ENCODE measurements around the gene KLHL10. TPM values are rescaled to one million over a fixed set of nuclear protein-coding genes. Genes with fewer than 3 reads are reported as not detected.

KLHL10 gene
- total RNA-seq (2022; extraction: Qiagen RNA extraction) = 0.06 to 0.11 TPM (median 0.09 TPM) in 4 of 5 replicates, not detected in the other

DNA sequence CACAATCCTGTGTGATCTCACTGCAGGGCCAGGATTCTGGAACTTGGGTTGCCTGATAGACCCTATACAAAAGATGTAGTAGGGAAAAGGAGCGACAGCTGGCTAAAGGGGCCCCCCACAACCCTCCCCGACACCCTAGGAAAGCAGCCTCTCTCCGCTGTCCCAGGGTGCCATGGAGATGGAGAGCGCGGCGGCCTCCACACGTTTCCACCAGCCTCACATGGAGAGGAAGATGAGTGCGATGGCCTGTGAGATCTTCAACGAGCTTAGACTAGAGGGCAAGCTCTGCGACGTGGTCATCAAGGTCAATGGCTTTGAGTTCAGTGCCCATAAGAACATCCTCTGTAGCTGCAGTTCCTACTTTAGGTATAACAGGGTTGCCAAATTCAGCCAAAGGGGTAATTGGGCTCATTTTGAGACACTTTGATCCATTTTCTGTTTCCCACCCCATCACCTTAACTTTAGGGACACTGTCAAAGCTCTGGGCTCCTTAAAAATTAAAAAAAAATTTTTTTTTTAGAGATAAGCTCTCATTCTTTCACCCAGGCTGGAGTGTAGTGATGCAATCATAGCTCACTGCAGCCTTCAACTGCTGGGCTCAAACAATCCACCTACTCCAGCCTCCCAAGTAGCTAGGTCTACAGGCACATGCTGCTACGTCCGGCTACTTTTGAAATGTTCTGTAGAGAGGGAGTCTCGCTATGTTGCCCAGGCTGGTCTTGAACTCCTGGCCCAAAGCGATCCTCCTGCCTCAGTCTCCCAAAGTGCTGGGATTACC lies at the start of gene KLHL10:
KLHL10 (plus strand) TSS at position 65 of the 778 bp plus-strand sequence; CDS start at position 173, 108 bp downstream.

DNA sequence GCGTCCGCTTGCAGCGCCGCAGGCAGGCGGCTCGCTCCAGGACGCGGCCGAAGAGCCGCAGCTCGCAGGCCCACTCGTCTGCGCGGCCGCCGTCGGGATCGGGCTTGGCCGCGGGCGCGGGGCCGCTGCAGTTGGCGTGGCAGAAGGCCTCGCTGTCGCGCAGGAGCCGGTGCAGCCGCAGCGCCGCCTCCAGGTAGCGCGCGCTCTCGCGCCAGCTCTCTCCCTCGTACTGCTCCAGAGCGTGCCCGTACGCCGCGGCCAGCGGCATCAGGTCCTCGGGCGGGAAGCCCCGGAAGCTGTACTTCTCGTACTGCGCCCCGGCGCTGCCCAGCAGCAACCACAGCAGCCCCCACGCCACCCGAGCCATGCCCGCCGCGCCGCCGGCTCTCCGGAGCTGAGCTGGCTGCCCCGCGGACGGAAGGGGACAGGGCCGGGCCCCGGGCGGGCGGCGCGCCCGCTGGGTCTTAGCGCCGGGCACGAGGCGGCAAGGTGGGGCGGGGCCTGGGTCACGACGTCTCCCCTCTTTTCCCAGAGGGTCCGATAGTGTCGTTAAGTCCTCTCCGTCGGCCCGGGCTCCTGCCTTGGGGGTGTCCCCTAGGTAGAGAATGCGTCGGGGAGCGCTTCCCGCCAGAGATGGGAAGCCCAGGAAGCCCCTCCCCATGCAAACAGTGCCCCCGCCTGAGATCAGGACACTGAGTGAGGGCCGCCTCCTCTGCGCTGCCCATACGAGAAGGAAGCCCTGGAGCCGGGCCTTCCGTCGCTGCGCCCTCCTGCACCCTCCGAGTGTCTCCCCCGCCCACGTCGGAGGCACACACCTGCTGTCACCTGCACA lies 25.9 kb upstream of the KLHL10 start, which contains the start of gene P3H4:
P3H4 (minus strand) TSS at position 401 of the 832 bp plus-strand sequence; CDS start at position 367, 34 bp downstream.

DNA sequence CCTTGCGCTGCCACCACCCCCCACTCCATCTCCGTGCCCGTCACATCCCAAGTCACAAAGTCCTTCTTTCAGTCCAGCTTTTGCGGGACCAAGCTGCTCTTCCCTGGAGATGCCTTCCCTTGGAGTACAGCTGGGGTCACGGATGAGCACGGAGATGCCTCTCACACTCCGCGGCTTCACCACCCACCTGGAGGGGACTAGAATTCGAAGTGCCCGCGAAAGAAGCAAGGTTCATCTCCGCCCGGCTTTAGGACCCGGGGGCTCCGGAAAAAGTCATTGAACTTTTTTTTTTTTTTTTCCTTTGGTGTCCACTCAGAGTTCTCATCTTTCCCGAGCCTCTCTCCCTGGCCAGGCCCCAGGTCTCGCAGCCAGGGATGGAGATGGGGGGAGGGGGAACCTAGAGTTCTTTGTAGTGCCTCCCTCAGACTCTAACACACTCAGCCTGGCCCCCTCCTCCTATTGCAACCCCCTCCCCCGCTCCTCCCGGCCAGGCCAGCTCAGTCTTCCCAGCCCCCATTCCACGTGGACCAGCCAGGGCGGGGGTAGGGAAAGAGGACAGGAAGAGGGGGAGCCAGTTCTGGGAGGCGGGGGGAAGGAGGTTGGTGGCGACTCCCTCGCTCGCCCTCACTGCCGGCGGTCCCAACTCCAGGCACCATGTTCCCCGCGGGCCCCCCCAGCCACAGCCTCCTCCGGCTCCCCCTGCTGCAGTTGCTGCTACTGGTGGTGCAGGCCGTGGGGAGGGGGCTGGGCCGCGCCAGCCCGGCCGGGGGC lies 25.1 kb upstream of the KLHL10 start, which contains the start of gene FKBP10:
FKBP10 (plus strand) TSS at position 624 of the 771 bp plus-strand sequence; CDS start at position 655, 31 bp downstream.

DNA sequence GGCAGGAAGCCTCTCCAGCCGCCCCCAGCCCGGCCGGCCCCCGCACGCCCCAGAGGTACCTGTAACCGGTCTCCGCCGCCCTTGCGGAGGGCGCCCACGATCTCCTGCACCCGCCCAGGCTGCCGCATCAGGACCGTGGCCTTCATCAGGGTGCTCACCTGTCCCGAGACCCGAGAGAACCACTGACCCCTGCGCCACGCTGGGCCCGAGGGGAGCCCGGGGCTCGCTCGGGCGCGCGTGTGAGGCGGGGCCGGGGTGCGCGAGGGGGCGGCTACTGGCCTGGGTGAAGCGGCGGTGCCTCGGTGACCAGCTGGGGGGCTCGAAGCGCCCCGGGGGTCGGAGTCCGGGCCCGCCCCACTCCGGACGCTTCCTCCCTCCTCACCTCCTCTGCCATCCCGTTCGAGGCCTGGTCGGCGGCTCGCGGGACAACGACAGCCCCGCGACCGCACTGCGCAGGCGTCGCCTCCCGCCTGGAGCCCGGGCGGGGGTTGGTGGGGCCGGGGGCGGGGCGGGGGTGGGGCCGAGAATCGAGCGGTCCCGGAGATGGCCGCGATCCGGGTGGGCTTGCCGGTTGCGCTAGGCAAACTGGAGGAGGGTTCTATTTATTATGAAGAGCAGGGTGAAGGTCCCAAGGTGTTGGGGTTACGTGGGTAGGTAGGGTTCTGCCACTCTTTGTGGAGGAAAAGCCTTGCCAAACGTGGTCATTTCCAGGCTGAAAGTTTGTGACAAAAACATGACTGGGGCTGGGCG lies 1.6 kb upstream of the KLHL10 start, which contains the start of gene NT5C3B:
NT5C3B (minus strand) TSS at position 433 of the 750 bp plus-strand sequence; CDS start at position 394, 39 bp downstream.

DNA sequence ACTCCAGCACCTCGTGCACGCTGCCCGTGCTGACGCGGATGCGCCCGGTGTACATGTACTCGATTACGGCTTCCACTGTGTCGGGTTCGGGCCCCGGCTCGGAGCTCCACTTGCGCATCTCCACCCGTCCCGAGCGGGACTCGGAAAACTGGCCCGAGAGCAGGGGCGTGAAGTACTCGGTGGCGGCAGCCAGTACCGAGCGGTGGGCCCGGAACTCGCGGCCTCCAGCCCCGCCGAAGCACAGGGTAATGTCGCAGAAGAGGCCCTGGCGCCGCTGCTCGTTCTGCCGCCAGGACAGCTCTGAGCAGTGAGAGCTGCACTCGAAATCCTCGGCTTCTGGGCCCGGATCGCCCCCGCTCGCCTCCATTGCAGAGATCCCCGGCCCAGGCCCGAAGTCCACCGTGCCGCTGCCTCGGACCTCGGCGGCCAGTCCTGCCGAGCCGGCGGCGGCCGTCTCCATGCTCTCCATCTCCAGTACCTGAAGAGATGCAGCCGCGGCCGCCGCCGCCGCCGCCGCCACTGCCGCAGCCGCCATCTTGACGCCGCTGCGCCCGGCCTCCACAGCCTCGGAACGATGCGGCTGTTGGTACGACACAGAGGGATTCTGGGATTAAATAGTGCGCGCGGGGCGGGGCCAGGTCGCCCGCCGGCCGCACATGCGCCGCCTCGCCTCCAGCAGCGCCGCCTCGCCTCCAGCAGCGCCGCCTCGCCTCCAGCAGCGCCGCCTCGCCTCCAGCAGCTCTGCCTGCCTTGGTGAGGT lies 27.4 kb downstream of the KLHL10 start, which contains the start of gene KLHL11:
KLHL11 (minus strand) TSS at position 588 of the 760 bp plus-strand sequence; CDS start at position 535, 53 bp downstream.

Other genes starting within 250 kb of the KLHL10 start
- 0.83 to 1.5 TPM (median 1.4 TPM) in 5 replicates for gene KRT16, start 225.1 kb upstream of the KLHL10 start, total RNA-seq (2022; extraction: Qiagen RNA extraction)
- 0.63 to 1.8 TPM (median 0.79 TPM) in 5 replicates for gene KRT17, start 213.2 kb upstream of the KLHL10 start, total RNA-seq (2022; extraction: Qiagen RNA extraction)
- gene EIF1, start 148.9 kb upstream of the KLHL10 start, total RNA-seq (2022; extraction: Qiagen RNA extraction) = 1,266 to 1,758 TPM (median 1,378 TPM) in 5 replicates
- gene GAST, start 125.5 kb upstream of the KLHL10 start, total RNA-seq (2022; extraction: Qiagen RNA extraction) = 0.22 to 0.50 TPM in 2 of 5 replicates, not detected in the others
- 0.85 to 2.0 TPM (median 1.2 TPM) in 5 replicates for gene HAP1, start 103.2 kb upstream of the KLHL10 start, total RNA-seq (2022; extraction: Qiagen RNA extraction)
- 69.7 to 126 TPM (median 119 TPM) in 5 replicates for gene JUP, start 51.1 kb upstream of the KLHL10 start, total RNA-seq (2022; extraction: Qiagen RNA extraction)
- gene P3H4, start 25.9 kb upstream of the KLHL10 start, total RNA-seq (2022; extraction: Qiagen RNA extraction) = 25.4 to 35.5 TPM (median 32.2 TPM) in 5 replicates
- 72.0 to 114 TPM (median 103 TPM) in 5 replicates for gene FKBP10, start 24.8 kb upstream of the KLHL10 start, total RNA-seq (2022; extraction: Qiagen RNA extraction)
- gene NT5C3B, start 1.6 kb upstream of the KLHL10 start, total RNA-seq (2022; extraction: Qiagen RNA extraction) = 101 to 122 TPM (median 114 TPM) in 5 replicates
- 2.5 to 5.9 TPM (median 5.1 TPM) in 5 replicates for gene KLHL11, start 27.6 kb downstream of the KLHL10 start, total RNA-seq (2022; extraction: Qiagen RNA extraction)
- gene ACLY, start 81.1 kb downstream of the KLHL10 start, total RNA-seq (2022; extraction: Qiagen RNA extraction) = 246 to 313 TPM (median 310 TPM) in 5 replicates
- 1.1 to 2.1 TPM (median 1.4 TPM) in 5 replicates for gene ODAD4, start 92.8 kb downstream of the KLHL10 start, total RNA-seq (2022; extraction: Qiagen RNA extraction)
- 55.7 to 71.5 TPM (median 68.8 TPM) in 5 replicates for gene CNP, start 129.0 kb downstream of the KLHL10 start, total RNA-seq (2022; extraction: Qiagen RNA extraction)
- 107 to 118 TPM (median 113 TPM) in 5 replicates for gene DNAJC7, start 179.6 kb downstream of the KLHL10 start, total RNA-seq (2022; extraction: Qiagen RNA extraction)
- gene NKIRAS2, start 182.3 kb downstream of the KLHL10 start, total RNA-seq (2022; extraction: Qiagen RNA extraction) = 43.6 to 49.2 TPM (median 47.0 TPM) in 5 replicates
- gene C17orf113, start 212.8 kb downstream of the KLHL10 start, total RNA-seq (2022; extraction: Qiagen RNA extraction) = 0.45 to 0.97 TPM (median 0.59 TPM) in 5 replicates

All from A549 treated with dexamethasone at 1 μM for 4 hours (cell line).